CD4-positive, alpha-beta T cell treated with Interferon alpha-2 for 1 hour (primary cell): ENCODE measurements around the gene C3orf52.

Experiments used
- DNase-seq, 2 donors: peaks; one replicate each; pipeline ENCODE4 v3.0.0-alpha.2; 2020 to 2022

C3orf52 gene

GRCh38 chr3:112086875-112087524 lies 811 bp downstream of the C3orf52 start:
- no peak for DNase-seq

- DNase-seq: no peak
Measured at GRCh38 chr3:112087746-112088145, 1.6 kb downstream of the C3orf52 start.

- DNase-seq: no peak
Measured at GRCh38 chr3:112088944-112089343, 2.8 kb downstream of the C3orf52 start.

- no peak for DNase-seq
Measured at GRCh38 chr3:112089956-112090886, 4.0 kb downstream of the C3orf52 start.

GRCh38 chr3:112090887-112091586 lies 4.8 kb downstream of the C3orf52 start:
- no peak for DNase-seq

- no peak for DNase-seq
Measured at GRCh38 chr3:112092496-112093179, 6.4 kb downstream of the C3orf52 start.

- DNase-seq: no peak
Measured at GRCh38 chr3:112093180-112093522, 7.0 kb downstream of the C3orf52 start.

GRCh38 chr3:112095731-112096130 lies 9.5 kb downstream of the C3orf52 start:
- no peak for DNase-seq

GRCh38 chr3:112096176-112096575 lies 10.0 kb downstream of the C3orf52 start:
- DNase-seq: no peak

- no peak for DNase-seq
Measured at GRCh38 chr3:112097378-112097777, 11.2 kb downstream of the C3orf52 start.

- DNase-seq: no peak
Measured at GRCh38 chr3:112101916-112102315, 15.7 kb downstream of the C3orf52 start.

- DNase-seq: no peak
Measured at GRCh38 chr3:112104774-112105173, 18.6 kb downstream of the C3orf52 start.

- no peak for DNase-seq
Measured at GRCh38 chr3:112109322-112109721, 23.1 kb downstream of the C3orf52 start.

- DNase-seq: peak; percentile 73 to 82
Measured at GRCh38 chr3:112111785-112112402, 25.7 kb downstream of the C3orf52 start.

GRCh38 chr3:112114576-112115160 lies 28.5 kb downstream of the C3orf52 start:
- no peak for DNase-seq

- no peak for DNase-seq
Measured at GRCh38 chr3:112115161-112115739, 29.1 kb downstream of the C3orf52 start.

- no peak for DNase-seq
Measured at GRCh38 chr3:112115806-112116383, 29.7 kb downstream of the C3orf52 start.

GRCh38 chr3:112116748-112117186 lies 30.6 kb downstream of the C3orf52 start:
- DNase-seq: no peak

GRCh38 chr3:112117415-112117814 lies 31.2 kb downstream of the C3orf52 start:
- no peak for DNase-seq

GRCh38 chr3:112117841-112118571 lies 31.8 kb downstream of the C3orf52 start:
- peak in 1 of 2 donors; percentile 32 for DNase-seq
